ENCODE results near the gene SUMO3. TPM values are rescaled to one million over a fixed set of nuclear protein-coding genes. Genes with fewer than 3 reads are reported as not detected.

The SUMO3 gene
- total and polyA plus RNA-seq, 2 donors (not counting 3 experiments of a cell fraction or from before 2014, with no cell fraction given), result 102 to 123 TPM

DNA sequence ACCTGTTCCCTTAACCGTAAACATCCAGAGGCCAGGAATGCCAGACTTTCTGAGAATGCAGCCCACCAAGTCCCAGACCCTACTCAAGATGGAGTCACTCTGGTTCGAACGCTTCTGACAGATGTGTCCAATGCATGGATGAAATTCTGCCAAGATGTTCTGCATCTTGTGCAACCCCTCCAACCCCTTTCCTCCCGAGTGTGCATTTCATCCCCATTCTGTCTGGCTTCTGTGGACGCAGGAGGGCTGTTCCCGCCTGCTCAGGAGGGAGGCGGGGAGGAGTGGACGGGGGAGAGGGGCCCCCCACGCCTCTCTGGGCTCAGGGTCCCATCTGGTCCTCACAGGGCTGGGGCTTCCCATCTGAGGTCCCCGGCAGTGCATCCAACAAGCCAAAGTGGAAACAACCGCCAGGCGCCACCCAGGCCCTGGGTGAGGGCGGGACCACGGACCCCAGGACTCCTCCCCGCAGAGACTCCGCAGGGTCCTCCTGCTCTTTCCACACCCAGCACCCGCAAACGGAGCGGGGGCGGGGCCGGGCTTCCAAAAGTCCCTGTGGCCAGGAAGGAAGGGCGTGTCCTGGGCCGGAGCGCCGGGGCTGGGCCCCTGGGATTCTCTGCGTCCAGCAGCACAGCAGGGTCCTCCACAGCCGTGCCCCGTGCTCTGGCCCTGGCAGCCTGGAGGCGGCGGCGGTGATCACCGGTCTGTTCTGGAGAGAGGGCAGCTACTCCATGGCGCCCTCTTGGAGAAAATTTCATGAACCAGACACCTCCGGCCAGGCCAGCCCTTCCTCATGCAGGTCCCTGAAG lies 27.8 kb upstream of the SUMO3 start:
- TF ChIP-seq FOS (IDR thresholded peaks at IDR 0.05; ENCODE audit: borderline replicate concordance, insufficient read depth, low read length), result no peak
- peak; percentile 33 for TF ChIP-seq POLR2AphosphoS5 (IDR thresholded peaks at IDR 0.05; ENCODE audit: insufficient read depth, low read depth, low read length)
- TF ChIP-seq CTCF (IDR thresholded peaks at IDR 0.05; ENCODE audit: extremely low read depth in 1 of 2, insufficient read depth in 1 of 2, low read depth in 1 of 2, low read length in 2 of 2), result peak; percentile 22 to 53
- no peak for TF ChIP-seq JUN (IDR thresholded peaks at IDR 0.05; ENCODE audit: borderline replicate concordance, insufficient read depth, insufficient read length, low read depth)
- no peak for TF ChIP-seq GATA2 (IDR thresholded peaks at IDR 0.05; ENCODE audit: insufficient read depth, insufficient read length, low read depth, low read length)
- TF ChIP-seq EZH2 (IDR thresholded peaks at IDR 0.05; ENCODE audit: borderline replicate concordance, low read depth, low read length, severe bottlenecking), result no peak
- no peak for TF ChIP-seq POLR2A (IDR thresholded peaks at IDR 0.05; ENCODE audit: low read depth, low read length)
- no peak for TF ChIP-seq MYC (IDR thresholded peaks at IDR 0.05; ENCODE audit: low read depth, low read length)
- TF ChIP-seq MAX (IDR thresholded peaks at IDR 0.05; ENCODE audit: insufficient read depth, insufficient read length), result no peak
- intact Hi-C loops (cut with micrococcal nuclease) (loop anchor here (1.0 kb wide), 3 partner anchors 27 to 66 kb away; partner anchors contain the start of gene UBE2G2), dilution Hi-C loops (cut with MboI; ENCODE audit: extremely low pct_ligation_motif_present, low sequenced_read_pairs) (no loop called here)
- Histone ChIP-seq H3K9me1 (replicated peaks; ENCODE audit: control insufficient read depth, extremely low read depth, insufficient read depth, low read length) (no peaks in the 10 kb centered on the region), H3K4me1 (ENCODE audit: control insufficient read depth, extremely low read depth, insufficient read depth, low read length) (peaks cover 16% of the 10 kb centered on the region), H3K9ac (replicated peaks; ENCODE audit: extremely low read depth, insufficient read depth, low read length) (peak overlapping the region; percentile 51), H2AFZ (ENCODE audit: low read depth, low read length) (no peak overlapping the region), H3K36me3 (ENCODE audit: control insufficient read depth in 2 of 2, extremely low read depth in 1 of 2, insufficient read depth in 2 of 2, low read length in 2 of 2) (peaks cover 17% of the 10 kb centered on the region in 2 experiments), H3K79me2 (ENCODE audit: control insufficient read depth, insufficient read depth, low read length) (no peaks in the 10 kb centered on the region), H3K4me3 (replicated peaks in 1 of 3; ENCODE audit: insufficient read depth in 1 of 3, low read depth in 1 of 3, low read length in 3 of 3) (peak overlapping the region; percentile 7 to 28 (median 11)), H4K20me1 (replicated peaks; ENCODE audit: control insufficient read depth, extremely low read depth, insufficient read depth, low read length) (no peaks in the 10 kb centered on the region), H3K27ac (ENCODE audit: insufficient read depth, low read depth, low read length) (no peak overlapping the region), H3K4me2 (ENCODE audit: insufficient read depth, low read length) (peak overlapping the region; percentile 87), H3K27me3 (ENCODE audit: control insufficient read depth in 2 of 2, insufficient read depth in 2 of 2, low read length in 2 of 2) (peaks cover 2 to 4% of the 10 kb centered on the region in 2 experiments), H3K9me3 (replicated peaks; ENCODE audit: control insufficient read depth, insufficient read depth, low read length) (no peaks in the 10 kb centered on the region)
- ChIA-PET CTCF (interaction anchor here (0.9 to 2.7 kb wide), 9 partner anchors 24 to 96 kb away, joined by 3 to 11 read pairs (median 5); partner anchors contain the start of genes PTTG1IP and UBE2G2), POLR2A (no interaction called here)
- peak; percentile 68 for DNase-seq (ENCODE audit: low read depth, low spot score)
- peak; percentile 81 for FAIRE-seq
- no TSS peak for BruUV-seq (replicated peaks)

Data from endothelial cell of umbilical vein (primary cell).